ENCODE data around the gene CENPP.
"Not testable (repeated sequence)": the region's sequence is repeated elsewhere in the genome, so short reads cannot be mapped to it uniquely, and the experiment has no call there.

Gene CENPP

GRCh38 chr9:92590377-92590776 lies 264.6 kb downstream of the CENPP start:
- Histone ChIP-seq H3K36me3 (ENCODE audit: control insufficient read depth in 1 of 2, insufficient read depth in 2 of 2, low read length in 2 of 2) (no peaks in the 10 kb centered on the region), H3K9me3 (ENCODE audit: control insufficient read depth in 1 of 2, low read length in 2 of 2) (peaks cover 0 to 3% of the 10 kb centered on the region in 2 donors), H3K27me3 (ENCODE audit: low read depth, low read length) (no peaks in the 10 kb centered on the region), H3K27ac (ENCODE audit: low read length) (peak overlapping the region; percentile 11), H3K4me1 (ENCODE audit: control insufficient read depth in 1 of 2, insufficient read depth in 2 of 2, low read length in 2 of 2) (peaks cover 0 to 7% of the 10 kb centered on the region in 2 donors), H3K4me3 (ENCODE audit: low read depth in 1 of 2, low read length in 2 of 2) (no peak overlapping the region)

GRCh38 chr9:92592537-92592936 lies 266.8 kb downstream of the CENPP start:
- Histone ChIP-seq H3K4me1 (ENCODE audit: control insufficient read depth in 1 of 2, insufficient read depth in 2 of 2, low read length in 2 of 2) (peaks cover 0 to 7% of the 10 kb centered on the region in 2 donors), H3K27ac (ENCODE audit: low read length) (no peak overlapping the region), H3K4me3 (ENCODE audit: low read depth in 1 of 2, low read length in 2 of 2) (no peak overlapping the region), H3K9me3 (ENCODE audit: control insufficient read depth in 1 of 2, low read length in 2 of 2) (no peaks in the 10 kb centered on the region), H3K27me3 (ENCODE audit: low read depth, low read length) (no peaks in the 10 kb centered on the region), H3K36me3 (ENCODE audit: control insufficient read depth in 1 of 2, insufficient read depth in 2 of 2, low read length in 2 of 2) (no peaks in the 10 kb centered on the region)

- Histone ChIP-seq H3K4me1 (ENCODE audit: control insufficient read depth in 1 of 2, insufficient read depth in 2 of 2, low read length in 2 of 2) (peaks cover 0 to 7% of the 10 kb centered on the region in 2 donors), H3K9me3 (ENCODE audit: control insufficient read depth in 1 of 2, low read length in 2 of 2) (no peaks in the 10 kb centered on the region), H3K36me3 (ENCODE audit: control insufficient read depth in 1 of 2, insufficient read depth in 2 of 2, low read length in 2 of 2) (no peaks in the 10 kb centered on the region), H3K27ac (ENCODE audit: low read length) (no peak overlapping the region), H3K4me3 (ENCODE audit: low read depth in 1 of 2, low read length in 2 of 2) (no peak overlapping the region), H3K27me3 (ENCODE audit: low read depth, low read length) (no peaks in the 10 kb centered on the region)
Observed at GRCh38 chr9:92592946-92593861, 267.5 kb downstream of the CENPP start.

- H3K4me1 ChIP-seq (ENCODE audit: control insufficient read depth in 1 of 2, insufficient read depth in 2 of 2, low read length in 2 of 2); H3K27me3 ChIP-seq (ENCODE audit: low read depth, low read length); H3K9me3 ChIP-seq (ENCODE audit: control insufficient read depth in 1 of 2, low read length in 2 of 2); H3K36me3 ChIP-seq (ENCODE audit: control insufficient read depth in 1 of 2, insufficient read depth in 2 of 2, low read length in 2 of 2); H3K4me3 ChIP-seq (ENCODE audit: low read depth in 1 of 2, low read length in 2 of 2); H3K27ac ChIP-seq (ENCODE audit: low read length): not testable (repeated sequence)
Observed at GRCh38 chr9:92595075-92595474, 269.3 kb downstream of the CENPP start.

- Histone ChIP-seq H3K9me3 (ENCODE audit: control insufficient read depth in 1 of 2, low read length in 2 of 2) (no peaks in the 10 kb centered on the region), H3K36me3 (ENCODE audit: control insufficient read depth in 1 of 2, insufficient read depth in 2 of 2, low read length in 2 of 2) (peaks cover 0 to 3% of the 10 kb centered on the region in 2 donors), H3K4me3 (ENCODE audit: low read depth in 1 of 2, low read length in 2 of 2) (no peak overlapping the region), H3K4me1 (ENCODE audit: control insufficient read depth in 1 of 2, insufficient read depth in 2 of 2, low read length in 2 of 2) (peaks cover 0 to 14% of the 10 kb centered on the region in 2 donors), H3K27ac (ENCODE audit: low read length) (no peak overlapping the region), H3K27me3 (ENCODE audit: low read depth, low read length) (no peaks in the 10 kb centered on the region)
Observed at GRCh38 chr9:92595930-92596329, 270.2 kb downstream of the CENPP start.

- Histone ChIP-seq H3K36me3 (ENCODE audit: control insufficient read depth in 1 of 2, insufficient read depth in 2 of 2, low read length in 2 of 2) (peaks cover 0 to 3% of the 10 kb centered on the region in 2 donors), H3K4me3 (ENCODE audit: low read depth in 1 of 2, low read length in 2 of 2) (no peak overlapping the region), H3K27me3 (ENCODE audit: low read depth, low read length) (no peaks in the 10 kb centered on the region), H3K27ac (ENCODE audit: low read length) (no peak overlapping the region), H3K4me1 (ENCODE audit: control insufficient read depth in 1 of 2, insufficient read depth in 2 of 2, low read length in 2 of 2) (peaks cover 0 to 14% of the 10 kb centered on the region in 2 donors), H3K9me3 (ENCODE audit: control insufficient read depth in 1 of 2, low read length in 2 of 2) (no peaks in the 10 kb centered on the region)
Observed at GRCh38 chr9:92598382-92598781, 272.6 kb downstream of the CENPP start.

GRCh38 chr9:92599938-92600461 lies 274.2 kb downstream of the CENPP start:
- peaks cover 0 to 5% of the 10 kb centered on the region in 2 donors for H3K9me3 ChIP-seq (ENCODE audit: control insufficient read depth in 1 of 2, low read length in 2 of 2)
- no peak overlapping the region for H3K4me3 ChIP-seq (ENCODE audit: low read depth in 1 of 2, low read length in 2 of 2)
- peaks cover 0 to 14% of the 10 kb centered on the region in 2 donors for H3K4me1 ChIP-seq (ENCODE audit: control insufficient read depth in 1 of 2, insufficient read depth in 2 of 2, low read length in 2 of 2)
- H3K27ac ChIP-seq (ENCODE audit: low read length) = no peak overlapping the region
- H3K36me3 ChIP-seq (ENCODE audit: control insufficient read depth in 1 of 2, insufficient read depth in 2 of 2, low read length in 2 of 2) = peaks cover 0 to 3% of the 10 kb centered on the region in 2 donors
- H3K27me3 ChIP-seq (ENCODE audit: low read depth, low read length) = no peaks in the 10 kb centered on the region

- H3K36me3 ChIP-seq (ENCODE audit: control insufficient read depth in 1 of 2, insufficient read depth in 2 of 2, low read length in 2 of 2) = peaks cover 0 to 3% of the 10 kb centered on the region in 2 donors
- no peak overlapping the region for H3K4me3 ChIP-seq (ENCODE audit: low read depth in 1 of 2, low read length in 2 of 2)
- H3K27me3 ChIP-seq (ENCODE audit: low read depth, low read length) = no peaks in the 10 kb centered on the region
- peaks cover 0 to 5% of the 10 kb centered on the region in 2 donors for H3K9me3 ChIP-seq (ENCODE audit: control insufficient read depth in 1 of 2, low read length in 2 of 2)
- H3K4me1 ChIP-seq (ENCODE audit: control insufficient read depth in 1 of 2, insufficient read depth in 2 of 2, low read length in 2 of 2) = peaks cover 0 to 14% of the 10 kb centered on the region in 2 donors
- peak overlapping the region; percentile 3 for H3K27ac ChIP-seq (ENCODE audit: low read length)
Observed at GRCh38 chr9:92600462-92601261, 274.9 kb downstream of the CENPP start.

- H3K4me1 ChIP-seq (ENCODE audit: control insufficient read depth in 1 of 2, insufficient read depth in 2 of 2, low read length in 2 of 2) = peaks cover 0 to 14% of the 10 kb centered on the region in 2 donors
- no peaks in the 10 kb centered on the region for H3K27me3 ChIP-seq (ENCODE audit: low read depth, low read length)
- H3K27ac ChIP-seq (ENCODE audit: low read length) = peak overlapping the region; percentile 3
- no peak overlapping the region for H3K4me3 ChIP-seq (ENCODE audit: low read depth in 1 of 2, low read length in 2 of 2)
- H3K36me3 ChIP-seq (ENCODE audit: control insufficient read depth in 1 of 2, insufficient read depth in 2 of 2, low read length in 2 of 2) = peaks cover 0 to 3% of the 10 kb centered on the region in 2 donors
- H3K9me3 ChIP-seq (ENCODE audit: control insufficient read depth in 1 of 2, low read length in 2 of 2) = peaks cover 0 to 5% of the 10 kb centered on the region in 2 donors
Observed at GRCh38 chr9:92601451-92601850, 275.7 kb downstream of the CENPP start.

GRCh38 chr9:92602413-92602812 lies 276.7 kb downstream of the CENPP start:
- Histone ChIP-seq H3K9me3 (ENCODE audit: control insufficient read depth in 1 of 2, low read length in 2 of 2) (peaks cover 0 to 5% of the 10 kb centered on the region in 2 donors), H3K4me3 (ENCODE audit: low read depth in 1 of 2, low read length in 2 of 2) (no peak overlapping the region), H3K4me1 (ENCODE audit: control insufficient read depth in 1 of 2, insufficient read depth in 2 of 2, low read length in 2 of 2) (peaks cover 0 to 19% of the 10 kb centered on the region in 2 donors), H3K27ac (ENCODE audit: low read length) (no peak overlapping the region), H3K27me3 (ENCODE audit: low read depth, low read length) (no peaks in the 10 kb centered on the region), H3K36me3 (ENCODE audit: control insufficient read depth in 1 of 2, insufficient read depth in 2 of 2, low read length in 2 of 2) (peaks cover 0 to 3% of the 10 kb centered on the region in 2 donors)

- Histone ChIP-seq H3K4me1 (ENCODE audit: control insufficient read depth in 1 of 2, insufficient read depth in 2 of 2, low read length in 2 of 2) (peaks cover 0 to 26% of the 10 kb centered on the region in 2 donors), H3K9me3 (ENCODE audit: control insufficient read depth in 1 of 2, low read length in 2 of 2) (peaks cover 0 to 5% of the 10 kb centered on the region in 2 donors), H3K4me3 (ENCODE audit: low read depth in 1 of 2, low read length in 2 of 2) (no peak overlapping the region), H3K36me3 (ENCODE audit: control insufficient read depth in 1 of 2, insufficient read depth in 2 of 2, low read length in 2 of 2) (peaks cover 0 to 3% of the 10 kb centered on the region in 2 donors), H3K27ac (ENCODE audit: low read length) (no peak overlapping the region), H3K27me3 (ENCODE audit: low read depth, low read length) (no peaks in the 10 kb centered on the region)
Observed at GRCh38 chr9:92603100-92603499, 277.3 kb downstream of the CENPP start.
